NCI-H345 treated with DMSO at 0.1 percent for 48 hours (cell line): ENCODE results near the gene UST.

Experiments
- DNase-seq: peaks from one replicate; lab custom pipeline; 2025; ENCODE audit not compliant: unreplicated experiment; lab: John Stamatoyannopoulos, UW

The UST gene, protein sequence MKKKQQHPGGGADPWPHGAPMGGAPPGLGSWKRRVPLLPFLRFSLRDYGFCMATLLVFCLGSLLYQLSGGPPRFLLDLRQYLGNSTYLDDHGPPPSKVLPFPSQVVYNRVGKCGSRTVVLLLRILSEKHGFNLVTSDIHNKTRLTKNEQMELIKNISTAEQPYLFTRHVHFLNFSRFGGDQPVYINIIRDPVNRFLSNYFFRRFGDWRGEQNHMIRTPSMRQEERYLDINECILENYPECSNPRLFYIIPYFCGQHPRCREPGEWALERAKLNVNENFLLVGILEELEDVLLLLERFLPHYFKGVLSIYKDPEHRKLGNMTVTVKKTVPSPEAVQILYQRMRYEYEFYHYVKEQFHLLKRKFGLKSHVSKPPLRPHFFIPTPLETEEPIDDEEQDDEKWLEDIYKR

DNA sequence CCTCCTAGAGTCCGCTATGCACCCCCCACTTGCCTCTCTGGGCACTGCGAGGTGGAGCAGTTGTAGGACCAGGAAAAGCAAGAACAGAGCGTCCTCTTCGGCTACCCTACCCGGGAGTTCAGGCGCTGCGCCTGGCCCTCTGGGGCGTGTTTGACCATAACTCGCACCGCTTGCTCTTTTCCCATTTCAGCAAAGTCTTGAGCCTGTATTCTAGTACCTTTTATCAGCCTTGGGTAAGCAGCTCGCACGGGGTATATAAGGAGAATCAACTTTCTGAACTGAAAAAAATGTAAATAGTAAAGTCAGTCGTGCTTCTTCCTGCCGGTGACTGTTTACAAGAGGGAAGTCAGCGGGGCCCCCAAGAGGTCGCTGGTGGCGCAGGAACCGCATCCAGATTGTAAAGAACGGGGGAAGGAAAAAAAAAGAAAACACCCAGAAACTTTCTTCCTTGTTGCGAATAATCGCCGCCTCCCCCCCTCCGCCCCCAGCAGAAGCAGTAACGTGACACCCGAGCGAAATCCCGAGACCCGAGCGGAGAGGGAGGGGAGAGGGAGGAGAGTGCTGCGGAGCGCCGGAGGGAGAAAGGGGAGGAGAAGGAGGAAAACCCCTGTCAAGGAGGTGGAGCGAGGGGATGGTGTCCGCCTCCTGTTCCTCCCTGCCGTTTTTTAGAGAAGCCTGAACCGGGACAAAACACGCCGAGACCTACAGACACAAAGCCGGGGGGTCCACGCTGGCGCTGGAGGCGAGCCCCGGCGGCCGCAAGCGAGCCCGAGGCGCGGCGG is at the start of gene UST:
Gene UST, plus strand, starts transcription at position 668 of the 782 bp plus-strand sequence. CDS start 401 bp downstream, outside the sequence.
- peak; percentile 45 for DNase-seq

DNA sequence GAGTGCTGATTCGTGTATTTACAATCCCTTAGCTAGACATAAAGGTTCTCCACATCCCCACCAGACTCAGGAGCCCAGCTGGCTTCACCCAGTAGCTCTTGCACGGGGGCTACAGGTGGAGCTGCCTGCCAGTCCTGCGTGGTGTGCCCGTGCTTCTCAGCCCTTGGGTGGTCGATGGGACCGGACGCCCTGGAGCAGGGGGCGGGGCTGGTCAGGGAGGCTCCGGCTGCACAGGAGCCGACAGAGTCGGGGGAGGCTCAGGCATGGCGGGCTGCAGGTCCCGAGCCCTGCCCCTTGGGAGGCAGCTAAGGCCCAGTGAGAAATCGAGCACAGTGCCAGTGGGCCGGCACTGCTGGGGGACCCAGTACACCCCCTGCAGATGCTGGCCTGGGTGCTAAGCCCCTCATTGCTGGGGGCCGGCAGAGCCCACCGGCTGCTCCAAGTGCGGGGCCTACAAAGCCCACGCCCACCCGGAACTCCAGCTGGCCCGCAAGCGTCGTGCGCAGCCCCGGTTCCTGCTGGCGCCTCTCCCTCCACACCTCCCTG is 48.9 kb upstream of the UST start:
- no peak for DNase-seq

DNA sequence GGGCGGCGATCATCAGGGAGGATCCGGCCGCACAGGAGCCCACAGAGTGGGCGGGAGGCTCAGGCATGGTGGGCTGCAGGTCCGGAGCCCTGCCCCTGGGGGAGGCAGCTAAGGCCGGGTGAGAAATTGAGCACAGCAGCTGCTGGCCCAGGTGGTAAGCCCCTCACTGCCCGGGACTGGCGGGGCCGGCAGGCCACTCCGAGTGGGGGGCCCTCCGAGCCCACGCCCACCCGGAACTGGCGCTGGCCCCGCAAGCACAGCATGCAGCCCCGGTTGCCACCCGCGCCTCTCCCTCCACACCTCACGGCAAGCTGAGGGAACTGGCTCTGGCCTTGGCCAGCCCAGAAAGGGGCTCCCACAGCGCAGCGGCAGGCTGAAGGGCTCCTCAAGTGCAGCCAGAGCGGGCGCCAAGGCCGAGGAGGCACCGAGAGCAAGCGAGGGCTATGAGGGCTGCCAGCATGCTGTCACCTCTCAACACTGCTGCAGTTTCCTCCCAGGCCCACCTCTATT is 48.1 kb upstream of the UST start:
- no peak for DNase-seq

DNA sequence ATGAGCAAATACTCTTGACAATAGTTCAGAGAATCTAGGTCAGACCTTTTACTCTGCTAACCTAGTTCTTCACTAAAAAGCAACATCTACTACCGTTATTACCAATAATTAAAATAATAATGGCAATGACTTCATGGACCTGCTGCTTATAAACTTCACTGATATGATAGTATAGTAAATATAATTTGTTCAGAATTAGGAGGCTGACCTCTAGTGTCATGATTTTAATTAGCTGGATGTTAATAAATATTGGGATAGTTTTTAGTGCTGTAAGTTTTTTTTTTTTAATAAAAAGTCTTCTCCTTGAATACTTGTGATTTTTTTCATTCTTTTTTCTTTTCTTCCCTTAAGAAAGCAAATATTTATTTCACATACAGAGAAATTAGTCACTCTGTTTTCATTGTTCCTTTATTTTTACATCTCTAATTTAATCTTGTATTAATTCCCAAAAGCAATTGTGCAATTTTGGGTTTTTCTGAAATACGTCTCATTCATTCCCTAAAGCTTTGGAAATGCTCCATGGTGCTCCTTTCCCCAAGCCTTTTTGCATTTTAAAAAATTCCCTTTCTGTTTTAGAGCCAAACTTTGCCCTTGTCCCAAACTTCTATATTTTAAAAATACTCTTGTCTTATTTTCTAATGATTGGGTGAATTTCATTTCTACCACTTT is 46.6 kb upstream of the UST start:
- DNase-seq: no peak

DNA sequence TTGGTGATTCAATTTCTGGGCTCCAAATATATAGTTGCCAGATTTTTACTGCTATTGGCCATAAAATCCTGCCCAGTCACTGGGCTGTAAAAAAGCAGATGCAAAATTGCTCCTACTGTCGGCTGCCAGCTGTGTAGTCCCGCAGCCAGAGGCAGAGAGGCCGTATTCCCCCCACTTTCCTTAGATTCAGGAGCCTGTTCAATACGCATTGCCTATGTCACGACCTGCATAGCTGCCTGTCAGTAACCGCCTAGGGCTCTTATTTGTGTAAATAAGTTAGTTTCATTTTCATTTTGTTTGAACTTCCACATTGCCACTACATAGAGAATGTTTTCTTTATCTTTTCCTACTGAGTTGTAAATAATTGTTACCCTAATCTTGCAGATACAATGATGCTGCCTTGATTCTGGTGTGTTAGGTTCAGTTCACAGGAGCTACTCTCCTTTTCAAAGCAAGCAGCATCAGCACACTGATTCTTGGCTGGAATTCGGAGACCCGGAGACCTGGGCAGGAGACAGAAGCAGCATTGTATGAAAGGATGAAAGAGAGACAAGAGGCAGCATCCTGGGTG is 46.0 kb upstream of the UST start:
- peak; percentile 3 for DNase-seq

DNA sequence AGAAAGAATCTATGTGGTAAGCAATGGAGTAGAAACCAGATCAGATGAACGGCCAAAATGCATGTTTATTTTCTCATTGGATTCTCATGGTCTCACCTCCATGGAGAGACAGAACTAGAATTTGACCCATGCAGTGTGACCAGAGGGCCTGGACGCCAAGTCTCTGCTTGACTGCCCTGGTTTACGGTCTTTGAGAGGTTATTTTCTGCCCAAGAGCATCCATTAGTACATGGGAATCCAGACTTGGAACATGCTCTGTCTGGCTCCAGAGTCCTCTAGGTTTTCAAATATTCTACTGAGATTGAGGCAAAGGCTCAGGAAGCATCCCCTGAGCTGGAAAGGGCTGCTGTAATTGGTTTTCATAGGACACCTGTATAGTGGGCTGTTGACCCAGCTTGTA is 45.5 kb upstream of the UST start:
- no peak for DNase-seq

DNA sequence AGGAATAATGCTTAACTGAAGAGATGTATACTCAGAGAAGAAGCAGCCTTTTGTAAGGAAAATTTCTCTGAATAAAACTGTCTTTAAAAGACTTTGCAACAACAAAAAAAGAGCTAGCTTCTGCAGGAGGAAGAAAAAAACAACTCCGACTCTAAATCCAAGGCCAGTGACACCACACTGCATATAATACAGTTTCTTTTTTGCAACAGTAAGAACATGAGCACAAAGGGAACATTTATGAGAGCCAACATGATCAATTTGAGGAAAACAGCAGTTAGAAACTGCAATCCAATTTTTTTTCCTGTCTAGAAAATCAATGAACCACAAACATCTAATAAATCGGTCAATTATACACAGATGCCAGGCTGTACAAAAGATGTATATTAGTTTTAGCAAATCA is 42.9 kb upstream of the UST start:
- no peak for DNase-seq

DNA sequence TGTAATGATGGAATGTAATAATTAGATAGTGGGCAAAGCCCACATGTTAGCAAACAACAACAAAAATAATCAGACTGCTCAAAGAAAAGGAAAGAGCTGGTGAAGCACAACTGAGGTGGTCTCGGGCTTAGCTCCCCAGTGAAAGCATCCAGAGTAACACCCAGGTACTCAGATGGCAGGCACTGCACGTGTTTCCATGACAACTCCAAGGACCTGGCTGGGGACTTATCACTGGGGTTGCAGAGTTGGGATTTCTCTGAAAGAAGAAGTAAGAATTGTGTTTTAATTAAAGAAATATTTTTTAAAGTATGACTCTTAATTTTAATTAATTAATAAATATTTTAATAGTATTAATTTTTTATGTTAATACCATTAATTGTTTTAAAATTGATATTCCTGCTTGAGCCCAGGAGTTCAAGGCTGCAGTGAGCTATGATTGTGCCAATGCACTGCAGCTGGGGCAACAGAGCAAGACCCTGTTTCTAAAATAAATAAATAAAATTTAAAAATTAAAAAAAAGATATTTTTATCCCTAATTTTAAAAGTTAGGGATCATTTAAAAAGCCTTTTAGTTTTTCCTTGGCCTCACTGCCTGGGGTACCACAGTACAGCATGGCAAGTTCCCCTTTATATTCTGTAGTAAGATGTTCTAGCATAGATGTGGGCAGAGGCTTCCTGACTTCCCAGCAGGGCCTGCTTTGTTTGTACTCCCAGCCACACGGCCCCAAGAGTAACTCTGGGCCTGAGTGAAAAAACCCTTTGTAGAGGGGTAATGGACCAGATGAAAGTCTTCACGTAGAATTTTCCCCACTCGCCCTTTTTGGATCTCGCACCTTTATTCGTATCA is 42.2 kb upstream of the UST start:
- DNase-seq: no peak

DNA sequence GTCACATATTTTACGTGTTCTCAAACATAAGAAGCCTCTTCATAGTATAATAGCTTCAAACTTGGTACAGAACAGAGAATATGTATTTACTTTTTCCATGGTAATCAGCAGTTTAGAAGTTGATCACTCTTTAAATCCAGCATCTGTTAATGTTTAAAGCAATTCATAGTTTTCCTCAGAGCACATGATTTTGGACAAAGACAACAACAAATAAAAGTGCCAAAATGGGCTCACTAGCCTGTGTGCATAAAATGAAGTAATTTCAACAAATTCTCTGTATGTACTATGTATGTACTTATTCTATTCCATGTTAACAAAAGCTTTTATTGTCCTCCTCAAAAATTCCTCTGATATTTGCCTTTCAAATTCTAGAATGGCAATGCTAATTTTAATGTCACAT is 38.1 kb upstream of the UST start:
- no peak for DNase-seq

DNA sequence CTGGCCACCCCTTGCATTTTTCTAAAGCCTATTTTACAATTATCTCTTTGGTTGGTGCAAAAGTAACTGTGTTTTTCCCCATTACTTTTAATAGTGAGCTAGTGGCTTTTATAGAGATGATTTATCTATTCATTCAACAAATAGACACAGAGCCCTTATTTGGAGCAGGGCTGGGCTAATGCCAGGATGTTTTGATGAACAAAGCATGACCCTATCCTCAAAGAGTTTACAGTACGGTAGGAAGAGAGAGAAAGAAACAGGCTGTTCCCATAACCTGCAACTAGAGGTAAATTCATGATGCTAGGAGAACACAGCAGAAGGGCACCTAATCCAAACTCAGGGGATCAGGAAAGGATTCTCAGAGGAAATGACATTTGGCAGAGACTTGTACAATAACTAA is 37.3 kb upstream of the UST start:
- no peak for DNase-seq

DNA sequence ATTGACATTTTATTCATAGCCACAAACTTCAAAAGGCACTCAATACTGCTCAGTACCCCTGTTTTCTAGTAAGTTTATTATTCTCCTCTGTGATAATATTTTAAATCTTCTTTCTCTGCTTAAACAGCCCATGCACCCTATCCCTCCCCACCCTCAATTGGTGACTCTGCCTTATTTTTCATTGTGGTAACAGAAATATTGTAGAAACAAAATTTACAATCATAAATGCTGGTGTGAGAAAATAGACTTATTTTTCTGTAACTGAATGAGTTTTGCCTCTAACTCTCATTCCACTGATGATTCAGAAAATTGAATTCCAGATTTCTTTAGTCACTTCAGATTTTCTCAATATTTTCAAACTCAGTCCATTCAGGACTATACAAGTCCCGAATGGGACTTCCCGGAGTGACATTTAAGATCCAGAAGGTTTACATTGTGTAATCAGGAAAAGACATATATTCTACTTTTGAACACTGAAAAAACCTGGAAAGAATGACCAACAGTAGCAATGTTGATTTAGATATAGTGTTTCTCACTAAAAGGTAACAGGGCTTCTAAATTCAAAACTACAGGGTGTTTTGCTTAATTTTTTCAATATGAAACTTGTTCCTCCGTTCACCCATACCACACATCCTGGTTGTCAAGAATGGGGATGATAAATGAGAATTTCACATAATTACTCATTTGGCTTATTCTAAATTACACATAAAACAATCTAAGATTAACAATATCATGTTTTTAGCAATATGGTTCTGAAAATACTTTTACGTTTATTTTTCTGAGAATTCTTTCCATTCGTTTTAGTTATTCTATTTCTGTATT is 34.8 kb upstream of the UST start:
- DNase-seq: no peak

DNA sequence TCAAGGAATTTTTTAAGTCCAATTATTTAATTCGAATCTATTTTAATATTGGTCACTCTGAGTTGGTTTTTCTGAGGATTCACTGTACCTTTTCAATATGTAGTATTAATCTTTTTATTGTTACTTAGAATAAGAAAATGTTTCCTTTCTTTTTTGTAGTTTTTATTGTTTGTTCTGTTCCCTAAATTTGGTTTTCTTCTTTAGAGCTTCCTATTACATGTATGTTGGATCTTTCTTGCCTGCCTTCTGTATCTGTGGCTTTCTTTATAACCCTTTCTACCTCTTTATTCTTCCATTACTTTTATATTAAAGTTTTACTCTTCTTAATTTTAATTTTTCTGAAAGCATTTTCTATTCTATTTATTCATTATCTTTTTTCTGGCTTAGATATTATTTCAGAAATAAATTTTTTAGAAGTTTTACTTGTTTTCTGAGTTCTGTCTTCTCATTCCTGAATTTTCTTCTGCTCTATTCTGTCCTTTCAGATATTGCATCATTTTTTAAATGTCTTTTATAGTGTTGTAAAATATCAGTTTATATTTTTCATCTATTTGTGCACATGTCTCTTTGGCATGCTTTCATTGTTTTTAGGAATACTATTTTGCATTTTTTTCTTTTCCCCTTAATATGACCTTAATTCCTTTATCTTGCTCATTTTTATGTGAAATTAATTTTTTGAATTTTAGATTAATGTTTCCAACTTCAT is 33.6 kb upstream of the UST start:
- DNase-seq: no peak

DNA sequence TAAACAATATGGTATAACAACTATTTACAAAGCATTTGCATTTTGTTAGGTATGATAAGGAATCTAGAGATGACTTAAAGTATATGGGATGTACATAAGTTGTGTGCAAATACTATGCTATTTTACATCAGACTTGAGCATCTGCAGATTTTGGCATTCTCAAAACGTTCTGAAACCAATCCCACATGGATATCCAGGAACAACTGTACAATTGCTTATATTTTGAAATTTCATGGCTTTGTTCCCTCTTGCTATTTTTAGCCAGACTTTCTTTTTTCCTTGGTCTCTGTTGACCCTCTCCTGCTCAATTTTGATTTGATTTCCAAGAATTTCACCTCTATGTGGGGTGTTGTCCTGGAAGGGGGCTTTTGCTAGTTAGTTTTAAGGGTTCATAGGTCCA is 32.9 kb upstream of the UST start:
- DNase-seq: no peak

DNA sequence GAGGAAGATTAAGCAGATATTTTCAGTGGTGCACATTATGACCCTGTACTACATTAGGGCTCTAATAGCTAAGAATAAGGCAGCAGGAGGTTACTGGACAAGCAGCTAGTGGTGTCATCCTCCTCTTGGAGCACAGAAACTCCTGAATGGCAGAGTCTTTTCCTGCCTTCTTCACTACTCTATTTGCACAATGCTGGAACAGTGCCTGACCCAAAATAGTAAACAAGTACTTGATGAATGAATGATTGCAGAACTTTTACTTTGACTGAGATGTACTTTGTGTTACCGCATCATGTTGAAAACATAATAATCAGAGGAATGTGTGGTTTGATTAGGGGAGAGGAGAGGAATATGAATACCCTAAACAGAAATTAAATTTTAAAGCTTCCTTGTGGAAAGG is 30.0 kb upstream of the UST start:
- DNase-seq: no peak

DNA sequence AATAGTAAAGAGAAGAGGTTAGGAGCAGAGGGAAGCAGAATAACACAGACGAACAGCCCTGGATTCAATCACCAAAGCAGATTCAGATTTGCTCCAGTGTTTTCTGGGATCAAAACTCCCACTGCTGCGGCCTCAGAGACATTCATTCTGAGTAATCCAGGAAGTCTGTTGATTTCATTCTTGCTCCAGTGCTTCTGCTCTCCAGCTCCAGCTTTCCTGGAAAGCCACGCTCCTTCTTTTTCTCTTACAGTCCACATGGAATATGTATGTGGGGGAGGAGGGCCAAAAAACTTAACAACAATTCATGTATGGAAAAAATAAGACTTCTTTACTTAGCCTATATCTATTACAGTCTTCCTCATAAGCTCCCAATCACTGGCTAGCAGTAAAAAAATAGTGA is 26.4 kb upstream of the UST start:
- DNase-seq: no peak

DNA sequence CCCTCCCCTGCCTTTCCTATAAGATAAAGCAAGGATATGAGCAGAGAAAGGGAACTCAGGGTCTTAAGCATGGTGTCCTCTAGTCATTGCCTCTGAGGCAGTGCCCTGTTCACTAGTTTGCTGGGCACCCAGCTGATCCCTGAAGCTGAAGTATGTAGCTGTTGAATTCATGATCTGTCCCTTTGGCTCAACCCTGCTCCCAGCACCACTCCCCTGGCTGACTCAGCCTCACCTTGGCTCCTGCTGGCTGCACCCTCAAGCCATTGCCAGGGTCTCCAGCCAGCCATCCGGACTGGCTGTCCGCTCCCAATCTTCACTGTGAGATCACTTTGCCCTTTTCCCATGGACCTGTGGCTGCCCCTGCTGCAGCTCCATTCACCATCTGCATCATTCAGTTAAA is 25.9 kb upstream of the UST start:
- no peak for DNase-seq

DNA sequence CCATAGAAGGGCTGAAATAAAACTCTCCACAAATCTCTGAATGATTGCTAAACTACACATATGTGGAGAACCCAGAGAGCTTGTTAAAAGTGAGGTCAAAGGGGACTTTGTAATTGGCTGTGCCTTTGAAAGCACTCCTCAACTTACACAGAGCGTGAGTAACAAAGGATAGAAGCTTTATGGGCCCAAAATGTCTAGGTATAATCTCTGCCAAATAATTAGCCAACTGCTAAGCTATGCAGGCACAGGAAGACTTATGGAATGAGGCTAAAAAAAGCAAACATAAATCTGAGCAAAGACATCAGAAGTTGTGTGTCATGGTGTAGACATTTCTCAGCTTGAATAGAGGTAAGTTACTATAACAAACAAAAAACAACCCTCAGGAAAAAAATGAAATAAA is 23.3 kb upstream of the UST start:
- no peak for DNase-seq

DNA sequence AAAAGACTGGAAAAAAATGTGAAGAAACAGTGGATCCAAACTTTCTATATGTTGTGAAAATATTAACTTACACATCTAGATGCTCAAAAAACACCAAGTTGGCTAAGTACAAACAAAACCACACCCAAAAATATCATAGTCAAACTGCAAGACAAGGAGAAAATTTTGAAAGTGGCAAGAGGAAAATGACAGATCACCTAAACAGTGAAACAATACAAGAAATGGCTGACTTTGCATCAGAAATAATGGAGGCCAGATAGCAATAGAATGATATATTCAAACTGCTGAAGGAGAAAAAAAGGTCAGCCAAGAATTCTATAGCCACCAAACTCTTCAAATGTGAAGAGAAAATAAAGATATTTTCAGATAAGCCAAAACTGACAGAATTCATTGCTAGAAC is 22.4 kb upstream of the UST start:
- DNase-seq: no peak

DNA sequence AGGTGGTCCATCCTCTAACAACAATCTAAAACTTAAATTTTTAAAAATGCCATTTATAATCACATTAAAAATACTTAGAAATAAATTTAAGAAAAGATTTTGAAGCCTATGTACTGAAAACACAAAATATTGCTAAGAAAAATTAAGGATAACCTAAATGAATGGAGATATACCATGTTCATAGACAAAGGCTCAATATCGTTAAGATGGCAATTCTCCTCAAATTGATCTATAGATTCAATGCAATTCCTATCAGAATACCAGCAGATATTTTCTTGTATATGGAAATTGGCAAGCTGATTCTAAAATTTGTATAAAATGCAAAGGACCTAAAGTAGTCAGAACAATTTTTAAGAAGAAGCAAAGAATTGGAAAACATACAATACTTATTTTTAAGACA is 19.7 kb upstream of the UST start:
- no peak for DNase-seq
